ENCODE data around the gene C14orf180. TPM values are rescaled to one million over a fixed set of nuclear protein-coding genes. Genes with fewer than 3 reads are reported as not detected.

Gene C14orf180
- total RNA-seq, 2 experiments from 2014 or later = not detected

DNA sequence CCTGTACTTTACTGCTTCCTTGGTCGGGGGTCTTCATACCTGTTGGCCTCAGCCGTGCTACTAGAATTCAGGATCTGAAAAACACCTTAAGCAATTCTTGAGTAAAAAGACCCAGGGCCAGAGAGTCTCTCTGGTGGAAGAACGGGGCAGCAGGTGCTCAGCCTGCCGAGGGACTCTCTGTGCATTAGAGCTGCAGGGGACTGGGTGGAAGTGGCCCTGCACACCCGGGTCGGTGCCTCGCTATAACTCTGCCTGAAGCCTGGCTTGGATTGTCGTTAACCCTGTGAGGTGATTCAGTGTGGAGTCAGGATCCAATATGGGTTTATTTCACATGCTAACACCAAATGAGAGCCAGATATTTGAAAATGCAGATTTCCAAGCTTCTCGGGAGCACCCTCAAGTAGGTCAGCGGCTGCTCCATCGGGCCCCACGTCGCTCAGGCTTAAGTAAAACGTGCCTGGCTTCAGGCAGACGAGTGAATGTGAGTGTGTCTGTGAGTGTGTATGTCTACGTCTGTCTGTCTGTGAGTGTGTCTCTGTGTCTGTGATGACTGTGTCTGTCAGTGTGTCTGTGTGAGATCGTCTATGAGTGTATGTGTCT lies 35.1 kb upstream of the C14orf180 start:
- H3K4me3 ChIP-seq (ENCODE audit: low read depth, low read length, poor library complexity, severe bottlenecking) = no peak overlapping the region
- no peaks in the 10 kb centered on the region for H3K36me3 ChIP-seq (ENCODE audit: insufficient read depth, low read length)
- no peaks in the 10 kb centered on the region for H3K9me2 ChIP-seq (ENCODE audit: insufficient read depth, low read length)
- H2AFZ ChIP-seq (ENCODE audit: low read length) = no peak overlapping the region
- ChIA-PET CTCF (ENCODE audit: unreplicated experiment) (no interaction called here), POLR2A (no interaction called here)
- H3K27ac ChIP-seq (ENCODE audit: low read depth, low read length, poor library complexity, severe bottlenecking) = no peak overlapping the region
- DNase-seq (ENCODE audit: low spot score) = no peak
- H3K4me1 ChIP-seq (ENCODE audit: insufficient read depth, low read length, poor library complexity, severe bottlenecking) = no peaks in the 10 kb centered on the region
- H3K9me3 ChIP-seq (ENCODE audit: low read length) = no peaks in the 10 kb centered on the region
- H4K20me1 ChIP-seq (ENCODE audit: insufficient read depth, low read length) = no peaks in the 10 kb centered on the region
- H3K79me2 ChIP-seq (ENCODE audit: insufficient read depth, low read depth, low read length) = no peaks in the 10 kb centered on the region
- TF ChIP-seq, protein P1, sequence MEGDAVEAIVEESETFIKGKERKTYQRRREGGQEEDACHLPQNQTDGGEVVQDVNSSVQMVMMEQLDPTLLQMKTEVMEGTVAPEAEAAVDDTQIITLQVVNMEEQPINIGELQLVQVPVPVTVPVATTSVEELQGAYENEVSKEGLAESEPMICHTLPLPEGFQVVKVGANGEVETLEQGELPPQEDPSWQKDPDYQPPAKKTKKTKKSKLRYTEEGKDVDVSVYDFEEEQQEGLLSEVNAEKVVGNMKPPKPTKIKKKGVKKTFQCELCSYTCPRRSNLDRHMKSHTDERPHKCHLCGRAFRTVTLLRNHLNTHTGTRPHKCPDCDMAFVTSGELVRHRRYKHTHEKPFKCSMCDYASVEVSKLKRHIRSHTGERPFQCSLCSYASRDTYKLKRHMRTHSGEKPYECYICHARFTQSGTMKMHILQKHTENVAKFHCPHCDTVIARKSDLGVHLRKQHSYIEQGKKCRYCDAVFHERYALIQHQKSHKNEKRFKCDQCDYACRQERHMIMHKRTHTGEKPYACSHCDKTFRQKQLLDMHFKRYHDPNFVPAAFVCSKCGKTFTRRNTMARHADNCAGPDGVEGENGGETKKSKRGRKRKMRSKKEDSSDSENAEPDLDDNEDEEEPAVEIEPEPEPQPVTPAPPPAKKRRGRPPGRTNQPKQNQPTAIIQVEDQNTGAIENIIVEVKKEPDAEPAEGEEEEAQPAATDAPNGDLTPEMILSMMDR (conservative IDR thresholded peaks at IDR 0.05; ENCODE audit: low read length) = no peak
- no peak overlapping the region for H3K4me2 ChIP-seq (ENCODE audit: low read length)
- BruUV-seq (replicated peaks) = no TSS peak
- intact Hi-C loops (cut with micrococcal nuclease; ENCODE audit: unreplicated experiment) = no loop called here

DNA sequence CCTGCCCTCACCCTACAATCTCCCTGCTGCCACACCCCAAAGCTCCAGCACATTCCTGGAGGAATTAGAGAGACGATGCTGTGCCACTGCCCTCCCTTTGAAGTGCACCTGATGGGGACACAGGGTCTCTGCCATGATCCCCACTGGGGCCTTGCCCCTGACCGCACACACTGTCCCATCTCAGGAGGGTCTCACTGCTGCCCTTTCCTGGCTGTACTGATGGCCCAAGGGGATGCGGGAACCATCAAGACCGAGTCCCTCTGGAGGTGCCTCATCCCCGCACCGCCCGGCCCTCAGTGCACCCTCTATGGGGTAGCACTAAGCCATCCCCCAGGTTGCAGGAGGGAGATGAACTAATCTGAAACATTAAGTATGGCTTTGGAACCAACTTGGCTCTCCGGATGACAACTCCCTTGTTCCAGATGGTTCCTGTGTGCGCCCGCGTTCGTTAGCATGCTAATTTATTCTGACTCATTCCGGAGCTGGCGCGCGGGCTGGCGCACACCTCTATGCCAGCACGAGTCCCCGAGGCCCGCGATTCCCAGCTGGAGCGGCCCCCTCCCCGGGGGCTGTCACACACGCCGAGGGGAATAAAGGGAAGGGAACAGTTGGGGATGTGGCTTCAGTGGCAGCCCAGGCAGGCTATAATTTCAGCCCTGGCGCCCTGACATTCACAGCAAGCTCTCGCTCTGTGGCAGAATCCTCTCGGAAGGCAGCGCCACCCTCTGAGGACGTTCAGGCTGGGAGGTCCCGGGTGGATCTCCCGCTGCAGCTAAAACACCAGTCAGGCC lies 34.2 kb upstream of the C14orf180 start:
- DNase-seq (ENCODE audit: low spot score) = no peak
- Histone ChIP-seq H3K9me2 (ENCODE audit: insufficient read depth, low read length) (no peaks in the 10 kb centered on the region), H3K4me1 (ENCODE audit: insufficient read depth, low read length, poor library complexity, severe bottlenecking) (no peaks in the 10 kb centered on the region), H3K36me3 (ENCODE audit: insufficient read depth, low read length) (no peaks in the 10 kb centered on the region), H3K9me3 (ENCODE audit: low read length) (no peaks in the 10 kb centered on the region), H3K4me2 (ENCODE audit: low read length) (no peak overlapping the region), H2AFZ (ENCODE audit: low read length) (no peak overlapping the region), H3K79me2 (ENCODE audit: insufficient read depth, low read depth, low read length) (no peaks in the 10 kb centered on the region), H3K27ac (ENCODE audit: low read depth, low read length, poor library complexity, severe bottlenecking) (no peak overlapping the region), H4K20me1 (ENCODE audit: insufficient read depth, low read length) (no peaks in the 10 kb centered on the region), H3K4me3 (ENCODE audit: low read depth, low read length, poor library complexity, severe bottlenecking) (no peak overlapping the region)
- intact Hi-C loops (cut with micrococcal nuclease; ENCODE audit: unreplicated experiment) = no loop called here
- BruUV-seq (replicated peaks) = no TSS peak
- TF ChIP-seq EZH2phosphoT487 (IDR thresholded peaks at IDR 0.05; ENCODE audit: borderline replicate concordance, low read depth, low read length) = no peak
- TF ChIP-seq, protein P1 (conservative IDR thresholded peaks at IDR 0.05; ENCODE audit: low read length) = no peak
- CTCF ChIA-PET (ENCODE audit: unreplicated experiment) = no interaction called here
- POLR2A ChIA-PET = no interaction called here

DNA sequence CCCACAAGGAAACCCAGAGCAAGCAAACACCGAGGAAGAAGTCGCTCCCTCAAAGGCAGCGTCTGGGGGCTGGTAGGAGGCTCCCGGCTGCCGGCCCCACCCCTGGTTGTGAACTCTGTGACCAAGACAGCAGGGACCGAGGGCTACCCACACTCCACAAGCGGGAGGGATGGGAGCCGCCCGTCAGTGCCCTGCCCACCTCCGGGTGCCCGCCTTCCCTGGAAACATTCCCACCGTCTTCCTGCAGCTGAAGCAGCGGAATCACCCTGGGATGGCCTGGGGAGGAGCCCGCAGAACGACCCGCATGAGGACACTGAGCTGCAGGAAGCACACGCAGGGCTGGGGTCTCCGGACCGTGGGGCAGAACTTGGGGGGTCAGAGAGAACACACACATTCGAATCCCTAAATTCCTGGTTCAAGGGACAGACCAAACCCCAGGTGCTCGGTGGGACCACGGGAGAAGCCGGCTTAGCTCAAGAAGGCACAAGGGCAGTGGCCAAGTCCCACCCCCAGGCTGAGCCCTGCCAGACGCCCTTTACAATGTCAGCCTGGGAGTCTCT lies 33.5 kb upstream of the C14orf180 start:
- ChIA-PET POLR2A (no interaction called here), CTCF (ENCODE audit: unreplicated experiment) (no interaction called here)
- DNase-seq (ENCODE audit: low spot score) = no peak
- H3K27ac ChIP-seq (ENCODE audit: low read depth, low read length, poor library complexity, severe bottlenecking) = no peak overlapping the region
- H3K9me3 ChIP-seq (ENCODE audit: low read length) = no peaks in the 10 kb centered on the region
- no peaks in the 10 kb centered on the region for H3K79me2 ChIP-seq (ENCODE audit: insufficient read depth, low read depth, low read length)
- TF ChIP-seq EZH2phosphoT487 (IDR thresholded peaks at IDR 0.05; ENCODE audit: borderline replicate concordance, low read depth, low read length) = no peak
- TF ChIP-seq, protein P1 (conservative IDR thresholded peaks at IDR 0.05; ENCODE audit: low read length) = no peak
- H3K36me3 ChIP-seq (ENCODE audit: insufficient read depth, low read length) = no peaks in the 10 kb centered on the region
- no peak overlapping the region for H2AFZ ChIP-seq (ENCODE audit: low read length)
- BruUV-seq (replicated peaks) = no TSS peak
- no peaks in the 10 kb centered on the region for H3K9me2 ChIP-seq (ENCODE audit: insufficient read depth, low read length)
- H3K4me3 ChIP-seq (ENCODE audit: low read depth, low read length, poor library complexity, severe bottlenecking) = no peak overlapping the region
- intact Hi-C loops (cut with micrococcal nuclease; ENCODE audit: unreplicated experiment) = no loop called here
- no peaks in the 10 kb centered on the region for H3K4me1 ChIP-seq (ENCODE audit: insufficient read depth, low read length, poor library complexity, severe bottlenecking)
- no peaks in the 10 kb centered on the region for H4K20me1 ChIP-seq (ENCODE audit: insufficient read depth, low read length)
- no peak overlapping the region for H3K4me2 ChIP-seq (ENCODE audit: low read length)
